HK-2 (cell line): ENCODE data around the gene ZG16B.

Experiments used
- DNase-seq: peaks from one replicate; pipeline ENCODE4 v3.0.0-alpha.2; 2018; ENCODE audit not compliant: unreplicated experiment

Gene ZG16B

DNA sequence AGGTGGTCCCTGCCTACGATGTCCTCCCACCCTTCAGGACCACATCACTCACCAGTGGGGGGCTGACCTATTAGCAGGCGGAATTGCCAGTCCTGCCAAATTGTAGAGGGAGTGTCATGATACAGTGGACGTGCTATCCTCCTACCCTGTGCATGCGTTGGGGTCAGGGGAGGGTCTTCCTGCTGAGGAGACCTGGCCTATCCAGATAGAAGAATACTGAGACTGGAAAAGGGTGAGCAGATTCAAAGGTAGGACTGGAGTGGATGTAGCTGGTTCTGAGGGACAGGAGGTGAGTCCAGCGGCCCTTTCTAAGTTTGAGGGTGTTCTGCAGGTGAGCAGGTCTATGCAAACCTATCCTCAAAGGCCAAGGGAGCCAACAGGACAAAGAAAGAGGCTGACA, 23.8 kb upstream of the ZG16B start:
- no peak for DNase-seq

DNA sequence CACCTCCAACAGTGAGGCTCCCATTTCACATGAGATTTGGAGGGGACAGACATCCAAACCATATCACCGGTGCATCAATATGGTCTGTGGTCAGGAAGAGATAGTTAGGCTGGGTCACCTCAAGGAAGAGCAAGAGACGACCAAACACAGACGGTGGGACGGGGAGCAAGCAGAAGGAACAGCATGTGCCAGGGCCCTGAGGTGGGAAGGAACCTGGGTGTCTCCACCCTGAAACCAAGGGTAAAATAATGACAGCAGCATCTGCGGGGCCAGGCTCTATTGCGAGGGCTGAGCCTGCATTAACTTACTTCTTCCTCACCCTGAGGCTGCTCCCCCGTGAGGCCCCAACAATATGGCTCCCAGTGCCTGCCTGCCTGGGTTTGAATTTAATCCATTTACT, 21.9 kb upstream of the ZG16B start:
- DNase-seq: no peak

DNA sequence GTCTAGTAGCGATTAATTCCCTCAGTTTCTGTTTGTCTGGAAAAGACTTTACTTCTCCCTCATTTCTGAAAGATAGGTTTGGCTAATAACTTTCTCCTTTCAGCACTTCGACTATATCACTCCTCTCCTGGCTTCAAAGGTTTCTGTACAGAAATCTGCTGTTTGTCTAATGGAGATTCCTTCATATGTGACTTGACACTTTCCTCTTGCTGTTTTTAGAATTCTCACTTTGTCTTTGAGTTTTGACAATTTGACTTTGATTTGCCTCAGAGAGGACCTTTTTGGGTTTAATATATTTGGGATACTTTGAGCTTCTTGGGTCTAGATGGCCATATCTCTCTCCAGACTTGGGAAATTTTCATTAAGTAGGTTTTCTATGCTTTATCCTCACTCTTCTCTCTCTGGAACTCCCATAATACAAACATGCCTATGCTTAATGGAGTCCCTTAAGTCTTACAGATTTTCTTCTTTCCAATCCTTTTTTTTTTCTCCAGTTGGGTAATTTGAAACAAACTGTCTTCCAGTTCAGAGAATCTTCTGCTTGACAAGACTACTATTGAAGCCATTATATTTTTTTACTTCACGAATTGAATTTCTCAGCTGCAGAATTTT, 20.8 kb upstream of the ZG16B start:
- DNase-seq: no peak

DNA sequence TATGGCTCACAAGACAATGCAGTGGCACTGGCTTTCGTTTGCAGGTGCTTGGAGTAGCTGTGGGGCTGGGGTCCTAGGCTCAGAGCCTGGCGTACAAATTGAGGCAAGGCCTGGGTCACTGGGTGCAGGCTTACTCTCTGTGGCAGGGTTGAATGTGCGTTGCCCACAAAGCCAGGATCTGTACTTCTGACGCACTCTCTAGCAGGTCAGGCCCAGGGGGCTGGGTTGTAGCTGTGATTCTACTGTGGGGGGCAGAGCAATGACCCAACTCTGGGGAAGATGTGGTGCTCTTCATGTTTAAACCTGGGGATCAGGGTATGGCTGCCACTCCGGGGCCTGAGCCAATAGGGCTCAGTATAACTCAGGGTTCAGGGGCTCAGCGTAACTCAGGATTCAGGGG, 19.5 kb upstream of the ZG16B start:
- no peak for DNase-seq

DNA sequence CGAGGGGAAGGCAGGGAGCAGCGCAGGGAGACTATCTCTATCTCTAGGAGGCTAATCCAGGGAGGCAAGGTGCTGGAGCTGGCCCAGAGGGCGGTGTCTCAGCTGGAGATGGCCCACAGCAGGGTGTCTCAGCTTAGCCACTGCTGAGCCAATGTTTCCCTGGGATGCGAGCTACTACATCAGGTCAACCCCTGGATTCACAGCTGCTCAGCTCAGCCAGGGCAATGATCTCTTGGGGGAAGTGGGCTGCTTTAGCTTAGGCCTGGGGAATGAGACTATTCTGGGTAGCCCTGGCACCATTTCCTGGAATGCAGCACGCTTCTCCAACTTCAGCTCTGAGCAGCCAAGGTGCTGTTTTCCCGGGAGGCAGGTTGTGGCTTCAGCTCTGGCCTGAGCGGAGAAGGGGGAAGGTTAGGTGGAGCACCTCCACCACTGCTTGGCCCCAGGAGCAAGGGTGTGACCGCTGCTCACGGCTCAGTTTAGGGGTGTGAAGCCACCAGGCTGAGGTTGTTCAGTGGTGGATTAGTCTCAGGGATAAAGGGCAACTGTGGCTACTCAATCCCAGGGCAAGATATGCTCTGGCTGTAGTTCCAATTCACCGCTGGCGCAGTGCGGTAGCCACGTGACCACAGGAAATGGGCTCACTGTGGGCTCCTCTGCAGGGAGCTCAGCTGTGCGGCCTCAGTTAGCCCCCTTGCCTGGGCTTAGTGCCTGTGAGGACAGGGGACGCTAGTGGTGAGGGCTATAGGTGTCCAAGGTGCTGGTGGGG, 18.2 kb upstream of the ZG16B start:
- DNase-seq: no peak

DNA sequence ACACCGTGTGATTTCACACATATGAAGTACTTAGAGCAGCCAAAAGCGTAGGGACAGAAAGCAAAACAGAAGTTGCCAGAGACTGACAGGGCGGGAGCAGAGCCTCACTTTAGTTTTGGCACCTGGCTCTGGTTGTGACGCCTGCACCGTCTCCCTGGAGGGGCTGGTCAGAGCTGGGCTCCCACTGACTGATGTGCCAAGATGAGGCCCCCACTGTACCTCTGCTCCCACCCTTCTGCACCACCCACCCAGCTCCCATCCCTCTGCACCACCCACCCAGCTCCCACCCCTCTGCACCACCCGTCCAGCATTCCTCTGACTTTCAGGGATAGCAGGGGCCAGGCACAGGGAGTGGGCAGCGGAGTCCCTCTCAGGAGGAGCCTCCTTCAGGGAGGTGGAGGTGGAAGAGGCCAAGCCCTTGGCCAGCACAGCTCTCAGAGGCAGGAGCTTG, 16.3 kb upstream of the ZG16B start:
- no peak for DNase-seq

DNA sequence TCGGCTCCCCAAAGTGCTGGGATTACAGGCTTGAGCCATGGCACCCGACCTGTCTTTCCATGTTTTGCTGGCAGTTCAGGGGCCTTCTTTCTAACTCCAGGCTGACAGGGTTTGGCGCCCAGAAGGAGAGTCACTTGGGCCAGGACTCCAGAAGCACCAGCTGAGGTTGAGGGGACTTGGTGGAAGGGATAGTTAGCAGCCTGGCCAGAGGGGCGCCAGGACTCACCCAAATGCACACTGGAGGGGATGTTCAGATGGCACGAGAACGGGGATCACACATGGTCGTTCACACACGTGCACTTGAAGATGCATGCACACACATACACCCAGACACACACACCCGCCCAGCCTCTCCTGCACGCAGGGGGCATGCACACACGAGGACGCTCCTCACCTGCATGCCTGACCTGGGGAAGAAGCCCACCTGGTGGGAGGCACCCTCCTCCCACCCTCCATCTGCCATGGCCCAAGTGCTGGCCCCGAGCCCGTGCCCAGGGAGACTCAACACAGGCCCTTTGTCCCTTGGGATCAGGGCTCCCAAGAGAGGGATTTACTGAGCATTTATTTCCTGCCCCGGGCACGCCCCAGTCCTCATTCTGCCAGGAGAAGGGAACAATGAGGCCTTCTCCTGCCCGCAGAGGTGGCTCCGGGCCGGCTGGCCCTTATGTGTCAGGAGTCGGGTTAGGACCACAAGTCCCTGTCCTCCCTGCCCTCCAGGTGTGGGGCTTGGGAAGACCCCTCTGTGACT, 15.4 kb upstream of the ZG16B start:
- DNase-seq: no peak

DNA sequence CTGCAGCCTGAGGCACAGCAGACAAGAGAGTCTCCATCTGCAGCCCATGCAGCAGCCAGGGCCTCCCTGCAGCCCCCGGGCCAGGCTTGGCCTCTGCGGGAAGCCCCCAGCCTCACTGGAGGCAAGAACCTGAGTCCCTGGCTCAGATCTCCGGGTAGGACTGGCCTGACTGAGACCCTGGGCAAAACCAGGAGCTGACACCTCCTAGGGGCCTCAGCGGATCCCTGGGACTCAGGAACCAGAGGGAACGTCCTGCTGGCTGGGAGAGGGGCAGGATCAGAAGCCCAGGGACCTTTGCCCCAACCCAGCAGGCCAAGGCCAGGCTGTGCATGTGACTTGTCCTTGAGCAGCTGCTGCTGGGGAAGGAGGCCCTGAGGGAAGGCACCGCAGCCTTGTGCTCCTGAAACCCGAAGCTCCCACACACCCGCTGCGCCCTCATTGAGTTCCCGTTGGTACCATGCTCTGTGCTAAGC, 14.8 kb upstream of the ZG16B start:
- no peak for DNase-seq

DNA sequence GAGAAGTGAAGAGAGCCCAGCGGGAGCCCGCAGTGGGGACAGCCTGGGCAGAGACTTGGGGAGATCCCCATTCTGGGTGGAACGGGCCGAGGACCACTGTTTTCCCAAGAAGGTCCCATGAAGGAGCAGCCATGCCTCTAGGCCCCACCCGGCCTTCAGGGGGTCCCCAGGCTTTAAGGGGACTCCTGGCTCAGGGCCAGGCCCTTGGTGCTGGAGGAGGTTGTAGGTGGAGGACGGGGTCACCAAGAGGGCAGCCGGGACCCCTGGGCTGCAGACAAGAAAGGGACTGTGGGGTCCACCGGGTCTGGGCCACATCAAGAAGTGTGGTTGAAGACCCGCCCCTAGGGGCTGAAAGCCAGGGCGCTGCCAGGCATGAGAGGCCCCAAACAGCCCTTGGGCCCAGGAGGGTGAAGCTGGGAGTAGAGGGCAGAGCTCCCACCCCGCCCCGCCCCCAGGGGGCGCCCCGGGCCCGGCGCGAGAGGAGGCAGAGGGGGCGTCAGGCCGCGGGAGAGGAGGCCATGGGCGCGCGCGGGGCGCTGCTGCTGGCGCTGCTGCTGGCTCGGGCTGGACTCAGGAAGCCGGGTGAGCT, 13.3 kb upstream of the ZG16B start, which contains the start of gene PRSS21:
TSS of gene PRSS21 (plus strand) at position 487 of the 589 bp plus-strand sequence. CDS start at position 519, 32 bp downstream.
- DNase-seq: no peak

DNA sequence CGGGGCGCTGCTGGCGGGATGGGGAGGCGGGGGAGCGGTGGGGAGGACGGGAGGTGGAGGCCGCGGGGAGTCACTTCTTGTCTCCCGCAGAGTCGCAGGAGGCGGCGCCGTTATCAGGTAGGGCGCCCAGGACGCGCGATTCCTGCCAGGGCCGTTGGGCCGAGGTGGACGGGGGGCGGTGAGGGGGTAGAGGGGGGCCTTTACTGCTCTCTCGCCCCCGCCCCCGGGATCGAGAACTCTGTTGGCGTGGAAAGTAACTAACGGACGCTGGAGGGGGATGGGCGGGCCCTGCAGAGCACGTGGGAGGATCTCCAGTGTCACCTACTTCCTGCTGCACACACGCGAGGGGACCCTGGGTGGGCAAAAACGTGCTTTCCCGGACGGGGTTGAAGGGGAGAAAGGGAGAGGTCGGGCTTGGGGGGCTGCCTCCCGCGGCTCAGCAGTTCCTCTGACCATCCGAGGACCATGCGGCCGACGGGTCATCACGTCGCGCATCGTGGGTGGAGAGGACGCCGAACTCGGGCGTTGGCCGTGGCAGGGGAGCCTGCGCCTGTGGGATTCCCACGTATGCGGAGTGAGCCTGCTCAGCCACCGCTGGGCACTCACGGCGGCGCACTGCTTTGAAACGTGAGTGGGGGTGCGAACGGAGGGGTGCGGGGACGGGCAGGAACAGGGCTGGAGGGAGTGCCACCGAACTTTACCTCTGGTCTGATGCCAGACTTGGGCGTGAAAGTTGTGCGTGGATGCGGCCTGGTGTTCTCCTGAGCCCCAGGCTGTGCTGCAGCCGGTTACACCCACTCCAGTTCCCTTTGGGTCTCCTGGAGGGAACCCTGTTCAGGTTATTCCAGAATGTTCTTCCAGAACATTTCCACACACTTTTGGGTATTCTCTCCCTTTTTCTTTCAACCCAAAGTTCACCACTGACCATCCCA, 12.5 kb upstream of the ZG16B start:
- no peak for DNase-seq

DNA sequence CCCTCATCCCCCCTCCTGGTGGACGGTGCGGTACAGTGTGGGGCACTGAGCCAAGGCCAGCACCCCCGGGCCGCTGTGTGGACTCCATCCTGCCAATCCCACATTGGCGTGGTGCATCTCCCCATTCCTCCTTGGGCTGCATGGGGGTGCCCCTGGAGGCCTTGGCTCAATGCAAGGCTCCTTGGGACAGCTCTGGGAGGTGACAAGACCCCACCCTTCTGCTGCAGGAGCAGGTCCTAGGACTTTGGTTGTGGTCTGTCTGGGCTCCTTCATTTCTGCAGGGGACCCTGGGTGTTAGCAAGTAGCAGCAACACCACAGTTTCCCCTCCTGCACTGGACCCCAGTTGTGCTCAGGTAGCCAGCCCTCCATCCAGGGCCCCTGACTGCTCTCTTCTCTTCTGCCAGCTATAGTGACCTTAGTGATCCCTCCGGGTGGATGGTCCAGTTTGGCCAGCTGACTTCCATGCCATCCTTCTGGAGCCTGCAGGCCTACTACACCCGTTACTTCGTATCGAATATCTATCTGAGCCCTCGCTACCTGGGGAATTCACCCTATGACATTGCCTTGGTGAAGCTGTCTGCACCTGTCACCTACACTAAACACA, 11.7 kb upstream of the ZG16B start:
- no peak for DNase-seq

DNA sequence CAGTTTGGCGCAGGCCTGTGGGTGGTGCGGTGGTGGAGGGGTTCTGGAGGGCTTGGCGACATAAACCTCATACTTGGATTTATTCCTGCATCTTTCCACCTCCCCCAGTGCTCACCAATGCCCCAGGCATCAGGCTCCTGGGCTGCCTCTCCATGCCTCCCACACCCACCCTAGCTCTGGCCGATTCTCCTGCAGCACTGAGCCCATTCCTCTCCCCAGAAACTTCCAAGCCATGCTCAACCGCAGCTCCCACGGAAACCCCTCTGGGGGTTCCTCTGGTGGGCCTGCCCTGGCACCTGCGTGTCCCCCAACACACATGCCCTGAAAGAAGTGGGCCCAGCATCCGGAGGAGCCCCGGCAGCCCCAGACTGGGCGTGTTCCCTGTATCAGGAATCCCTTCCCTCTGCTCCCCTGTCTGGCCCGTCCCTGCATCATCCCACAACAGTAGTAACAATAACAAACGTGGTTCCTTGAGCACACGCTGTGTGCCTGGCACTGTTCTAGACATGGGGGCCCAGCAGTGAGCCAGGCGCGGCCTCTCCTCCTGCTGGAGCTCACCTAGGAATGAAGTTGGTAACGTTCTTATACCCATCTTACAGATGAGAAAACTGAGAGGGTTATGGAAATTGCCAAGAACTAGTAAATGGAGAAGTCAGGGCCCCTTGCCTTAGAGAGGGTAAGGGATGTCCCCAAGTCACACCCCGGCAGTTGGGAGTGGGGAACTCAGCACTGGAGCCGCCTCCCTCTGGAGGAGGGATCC, 10.7 kb upstream of the ZG16B start:
- no peak for DNase-seq

DNA sequence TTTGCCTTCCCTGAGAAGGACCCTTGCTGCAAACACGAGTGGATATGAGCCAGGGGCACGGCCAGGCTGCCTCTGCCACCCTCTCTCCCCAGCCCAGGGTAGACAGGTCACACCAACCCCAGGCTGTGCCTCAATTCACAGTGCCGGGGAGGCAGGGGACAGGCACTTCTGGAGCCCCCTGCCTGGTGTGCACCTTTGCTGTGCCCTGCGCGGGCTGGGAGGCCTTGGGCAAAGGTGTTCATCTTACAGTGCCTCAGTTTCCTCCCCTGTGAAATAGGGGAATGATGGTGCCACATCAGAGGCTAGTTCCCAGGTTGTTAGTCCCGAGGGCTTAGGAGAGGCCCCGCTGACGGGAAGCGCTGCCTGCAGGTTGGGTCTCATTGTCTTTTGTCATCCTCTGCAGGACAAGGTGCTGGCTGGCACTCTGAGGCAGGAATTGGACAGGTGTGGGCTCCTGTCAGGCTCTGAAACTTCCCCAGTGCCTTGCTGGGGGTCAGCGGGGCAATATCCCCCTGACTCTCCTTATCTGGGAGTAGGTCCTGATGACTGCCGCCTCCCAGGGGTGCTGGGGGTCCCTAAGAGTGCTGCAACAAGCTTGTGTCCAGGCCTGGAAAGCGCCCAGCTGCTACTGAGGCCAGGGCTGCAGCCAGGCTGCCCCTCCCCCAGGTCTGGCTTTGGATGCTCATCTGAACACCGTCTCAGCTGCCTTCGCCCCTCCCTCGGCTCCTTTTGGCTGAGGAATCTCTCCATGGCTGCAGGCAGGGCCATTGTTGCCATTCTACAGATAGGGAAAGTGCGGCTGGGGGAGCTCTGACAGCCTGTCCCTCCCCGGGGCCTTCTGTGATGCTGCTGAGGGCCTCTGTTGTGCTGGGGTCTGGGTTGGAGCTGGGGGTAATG, 9.9 kb upstream of the ZG16B start:
- no peak for DNase-seq

DNA sequence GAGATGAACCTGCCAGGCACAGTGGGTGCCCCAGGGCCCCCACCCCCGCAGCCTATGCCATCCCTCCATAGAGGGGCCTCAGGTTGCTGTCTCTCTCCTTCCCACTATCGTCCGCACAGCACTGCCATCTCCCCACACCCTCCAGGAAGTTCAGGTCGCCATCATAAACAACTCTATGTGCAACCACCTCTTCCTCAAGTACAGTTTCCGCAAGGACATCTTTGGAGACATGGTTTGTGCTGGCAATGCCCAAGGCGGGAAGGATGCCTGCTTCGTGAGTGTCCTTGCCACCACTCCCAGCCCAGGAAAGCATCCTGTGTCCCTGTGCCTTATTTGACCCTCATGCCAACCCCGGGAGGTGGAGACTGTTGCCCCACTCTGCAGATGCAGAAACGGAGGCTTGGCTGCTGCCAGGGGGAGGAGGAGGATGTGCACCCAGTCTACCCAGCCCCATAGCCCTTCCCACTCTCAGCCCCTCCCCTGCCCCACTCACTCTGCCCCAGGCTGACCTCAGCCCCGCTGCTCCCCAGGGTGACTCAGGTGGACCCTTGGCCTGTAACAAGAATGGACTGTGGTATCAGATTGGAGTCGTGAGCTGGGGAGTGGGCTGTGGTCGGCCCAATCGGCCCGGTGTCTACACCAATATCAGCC, 9.1 kb upstream of the ZG16B start:
- DNase-seq: no peak

DNA sequence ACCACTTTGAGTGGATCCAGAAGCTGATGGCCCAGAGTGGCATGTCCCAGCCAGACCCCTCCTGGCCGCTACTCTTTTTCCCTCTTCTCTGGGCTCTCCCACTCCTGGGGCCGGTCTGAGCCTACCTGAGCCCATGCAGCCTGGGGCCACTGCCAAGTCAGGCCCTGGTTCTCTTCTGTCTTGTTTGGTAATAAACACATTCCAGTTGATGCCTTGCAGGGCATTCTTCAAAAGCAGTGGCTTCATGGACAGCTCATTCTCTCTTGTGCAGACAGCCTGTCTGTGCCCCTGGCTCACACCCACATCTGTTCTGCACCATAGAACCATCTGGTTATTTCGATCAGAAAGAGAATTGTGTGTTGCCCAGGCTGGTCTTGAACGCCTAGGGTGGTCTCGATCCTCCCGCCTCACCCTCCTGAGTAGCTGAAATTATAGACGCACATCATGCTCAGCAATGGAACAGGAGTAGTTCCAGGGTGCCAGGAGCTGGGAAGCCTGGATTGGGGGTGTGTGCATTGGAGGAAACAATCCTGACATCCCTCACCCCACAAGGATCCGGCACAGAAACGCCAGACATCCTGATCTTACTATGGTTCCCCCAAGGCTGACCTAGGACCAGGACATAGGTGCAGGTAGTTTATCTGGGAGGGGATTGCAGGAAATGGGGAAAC, 8.5 kb upstream of the ZG16B start:
- no peak for DNase-seq

DNA sequence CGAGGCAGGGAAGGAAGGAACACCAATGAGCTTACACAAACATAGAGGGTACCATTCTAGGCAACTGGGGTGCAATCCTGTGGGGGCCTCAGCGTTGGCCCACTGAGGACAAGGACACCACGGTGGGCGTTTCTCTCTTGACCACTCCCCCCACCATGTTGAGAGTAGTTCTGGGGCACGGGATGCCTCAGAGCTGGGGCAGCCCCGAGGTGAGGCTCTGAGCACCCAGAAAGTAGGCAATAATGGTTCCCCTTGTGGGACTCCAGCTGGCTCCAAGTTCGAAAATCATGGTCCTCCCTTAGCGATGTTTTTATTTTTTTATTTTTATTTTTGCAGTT, 8.0 kb upstream of the ZG16B start:
- no peak for DNase-seq

DNA sequence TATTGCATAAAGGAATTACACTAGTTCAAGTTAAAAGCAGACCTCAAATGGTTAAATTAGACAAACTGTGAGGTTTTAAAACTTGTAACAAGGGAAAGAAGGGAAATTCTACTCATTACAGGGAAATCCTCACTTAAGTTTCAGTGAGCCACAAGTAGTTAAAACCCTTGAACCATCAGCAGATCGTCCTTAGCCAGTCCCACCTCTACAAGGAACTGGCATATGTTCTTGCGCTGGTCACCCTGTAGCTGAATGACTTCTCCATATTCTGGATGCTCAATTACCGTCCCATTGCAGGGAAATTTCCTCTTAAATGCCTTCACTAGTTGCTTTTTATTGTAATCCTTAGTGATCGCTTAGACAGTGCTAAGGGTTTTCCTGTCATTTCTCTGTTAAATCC, 7.6 kb upstream of the ZG16B start:
- DNase-seq: no peak

DNA sequence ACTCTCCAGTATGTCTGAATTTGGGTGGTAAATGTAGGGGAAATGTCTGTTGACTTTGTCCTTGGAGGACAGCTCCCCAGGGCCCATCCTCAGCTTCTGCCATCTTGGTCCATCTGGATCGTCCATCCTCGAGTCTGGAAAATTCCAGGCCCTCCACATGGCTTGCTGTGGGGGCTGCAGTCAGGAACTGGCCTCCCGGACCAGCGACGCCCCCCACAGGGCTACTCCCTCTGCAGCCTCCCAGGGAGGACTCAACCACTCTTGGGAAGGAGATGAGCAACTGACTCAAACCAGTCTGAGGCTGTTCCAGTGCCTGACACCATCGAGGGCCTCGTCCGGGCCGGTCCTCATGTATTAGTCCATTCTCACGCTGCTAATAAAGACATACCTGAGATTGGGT, 5.5 kb upstream of the ZG16B start:
- DNase-seq: no peak
